NCI-H82 treated with DMSO at 0.1 percent for 48 hours (cell line): Measurements from ENCODE around the gene AMZ2.
"Not testable (repeated sequence)": the region's sequence is repeated elsewhere in the genome, so short reads cannot be mapped to it uniquely, and the experiment has no call there.

Source experiments
- DNase-seq: peaks from one replicate; lab custom pipeline; 2025; ENCODE audit not compliant: unreplicated experiment; lab: John Stamatoyannopoulos, UW

AMZ2 gene

DNA sequence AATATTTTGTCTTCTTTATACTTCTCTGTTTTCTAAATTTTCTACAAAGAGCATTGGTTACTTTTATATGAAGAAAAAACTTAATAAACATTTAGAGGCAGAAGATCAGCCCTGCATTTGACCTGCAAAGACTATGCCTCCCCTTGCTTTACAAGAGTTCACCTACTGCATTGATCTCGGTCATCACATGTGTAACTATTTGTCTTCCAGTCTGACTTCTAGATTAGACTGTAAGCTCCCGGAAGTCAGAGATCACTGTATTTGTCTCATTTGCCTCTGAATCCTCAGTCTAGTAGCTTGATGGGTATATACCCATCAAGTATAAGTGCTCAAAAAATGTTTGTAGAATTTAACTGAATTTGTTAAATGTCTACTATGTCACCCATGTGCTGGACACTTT is 27.7 kb upstream of the AMZ2 start:
- DNase-seq: not testable (repeated sequence)

DNA sequence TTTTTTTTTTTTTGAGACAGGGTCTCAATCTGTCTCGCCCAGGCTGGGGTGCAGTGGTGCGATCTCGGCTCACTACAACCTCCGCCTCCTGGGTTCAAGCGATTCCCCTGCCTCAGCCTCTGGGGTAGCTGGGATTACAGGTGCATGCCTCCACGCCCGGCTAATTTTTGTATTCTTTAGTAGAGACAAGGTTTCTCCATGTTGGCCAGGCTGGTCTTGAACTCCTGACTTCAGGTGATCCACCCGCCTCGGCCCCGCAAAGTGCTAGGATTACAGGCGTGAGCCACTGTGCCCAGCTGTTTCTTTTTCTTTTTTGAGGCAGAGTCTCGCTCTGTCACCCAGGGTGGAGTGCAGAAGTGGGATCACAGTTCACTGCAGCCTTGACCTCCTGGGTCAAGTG is 27.1 kb upstream of the AMZ2 start:
- DNase-seq: not testable (repeated sequence)

DNA sequence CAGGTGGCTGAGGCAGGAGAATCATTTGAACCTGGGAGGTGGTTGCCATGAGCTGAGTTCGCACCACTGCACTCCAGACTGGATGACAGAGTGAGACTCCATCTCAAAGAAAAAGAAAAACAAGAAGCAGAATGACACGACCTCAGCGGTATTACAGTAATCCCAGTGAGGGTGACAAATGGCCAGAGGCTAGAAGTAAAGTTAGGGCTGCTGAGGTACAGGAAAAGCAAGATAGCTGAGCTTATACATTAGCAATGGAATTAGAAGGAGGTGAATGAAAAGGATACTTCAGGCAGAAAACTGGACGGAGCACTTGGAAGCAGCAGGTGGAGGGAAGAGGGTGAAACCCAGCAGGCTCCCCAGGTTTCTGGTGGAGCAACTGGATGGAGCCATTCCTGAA is 26.1 kb upstream of the AMZ2 start:
- DNase-seq: no peak

DNA sequence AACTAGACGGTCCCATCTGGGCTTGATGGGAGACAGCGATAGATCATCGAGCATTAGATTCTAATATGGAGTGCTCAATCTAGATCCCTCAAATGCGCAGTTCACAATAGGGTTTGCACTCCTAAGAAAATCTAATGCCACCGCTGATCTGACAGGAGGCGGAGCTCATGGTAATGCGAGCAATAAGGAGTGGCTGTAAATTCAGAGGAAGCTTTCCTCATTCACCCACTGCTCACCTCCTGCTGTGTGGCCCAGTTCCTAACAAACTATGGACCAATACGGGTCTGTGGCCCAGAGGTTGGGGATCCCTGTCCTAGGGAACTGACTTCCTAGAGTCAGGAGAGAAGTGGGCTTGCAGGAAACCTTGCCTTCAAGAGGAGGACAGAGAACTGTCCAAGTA is 25.2 kb upstream of the AMZ2 start:
- DNase-seq: no peak

DNA sequence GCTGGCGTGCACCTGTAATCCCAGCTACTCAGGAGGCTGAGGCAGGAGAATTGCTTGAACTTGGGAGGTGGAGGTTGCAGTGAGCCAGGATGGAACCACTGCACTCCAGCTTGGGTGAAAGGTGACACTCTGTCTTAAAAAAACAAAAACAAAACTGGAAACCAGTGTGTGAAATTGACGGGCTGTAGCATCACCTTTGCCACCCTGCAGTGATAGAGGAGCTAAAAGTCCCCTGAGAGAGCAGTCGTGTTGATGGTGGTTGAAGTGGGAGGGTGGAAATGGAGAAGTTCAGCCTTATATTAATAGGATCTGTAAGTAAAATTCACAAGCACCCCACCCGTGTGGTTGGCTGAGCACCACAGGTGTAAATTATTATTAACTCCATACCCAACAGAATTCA is 22.8 kb upstream of the AMZ2 start:
- not testable (repeated sequence) for DNase-seq

DNA sequence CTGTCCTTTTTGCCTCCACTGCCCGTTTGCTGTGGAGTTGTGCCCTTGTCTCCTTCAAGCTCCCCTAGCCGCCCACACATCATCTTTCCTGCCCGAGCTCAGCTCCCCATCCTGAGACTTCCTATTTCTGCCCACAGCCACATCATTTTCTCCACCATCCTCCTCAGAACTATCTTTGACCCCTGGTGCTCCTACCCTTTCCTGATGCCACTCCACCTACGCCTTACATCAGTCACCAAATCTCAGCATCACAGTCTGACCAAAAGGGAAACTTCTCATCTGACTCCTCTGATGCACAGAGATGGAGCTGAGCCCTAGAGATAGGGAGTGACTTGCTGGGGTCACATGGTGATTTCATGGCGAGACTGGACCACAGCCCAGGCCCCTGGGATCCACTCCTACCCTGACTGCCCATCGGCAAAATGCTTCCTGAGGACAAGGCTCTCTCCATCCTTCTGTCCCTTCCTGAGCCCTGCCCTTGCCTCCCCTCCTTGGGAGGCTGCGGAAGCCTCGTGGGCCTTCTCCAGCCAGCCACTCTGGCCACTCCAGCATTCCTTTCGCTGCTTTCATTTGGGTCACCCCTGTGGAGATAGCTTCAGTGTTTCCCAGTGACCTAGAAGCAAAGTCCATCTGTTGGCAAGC is 19.7 kb upstream of the AMZ2 start:
- not testable (repeated sequence) for DNase-seq

DNA sequence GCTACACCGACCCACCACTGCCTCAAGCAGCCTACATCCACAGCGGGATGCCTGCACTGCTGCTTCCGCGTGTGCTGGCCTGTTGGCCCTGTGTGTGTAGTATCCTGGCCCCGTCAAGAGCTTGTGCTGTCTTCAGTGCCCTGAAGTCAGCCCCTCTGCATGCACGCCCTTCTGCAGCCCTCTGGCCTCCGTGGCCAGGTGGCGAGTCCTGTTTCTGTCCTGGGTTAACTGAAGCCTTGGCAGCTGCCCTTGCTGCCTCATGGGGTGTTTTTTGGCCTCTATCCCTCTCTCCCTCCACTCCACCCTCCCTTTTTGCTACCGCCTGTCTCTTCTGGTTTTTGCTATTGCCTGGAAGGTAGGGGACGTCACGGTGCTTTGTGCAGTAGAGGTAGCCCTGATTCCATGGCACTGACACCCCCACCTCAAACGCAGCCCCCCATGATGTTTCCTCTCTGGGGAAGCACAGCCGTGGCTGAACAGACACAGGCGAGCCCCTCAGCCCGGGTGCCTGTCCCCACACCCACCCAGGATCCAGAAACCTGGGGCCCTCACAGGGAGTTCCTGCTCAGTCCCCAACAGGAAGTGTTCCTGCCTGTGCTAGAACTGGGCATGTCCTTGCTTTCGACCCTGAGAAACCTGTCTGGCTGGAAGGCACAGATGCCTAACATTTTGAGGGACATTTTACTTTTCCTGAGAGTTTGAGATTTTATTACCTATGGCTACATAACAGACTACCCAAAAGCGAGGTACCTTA is 18.8 kb upstream of the AMZ2 start:
- DNase-seq: no peak

DNA sequence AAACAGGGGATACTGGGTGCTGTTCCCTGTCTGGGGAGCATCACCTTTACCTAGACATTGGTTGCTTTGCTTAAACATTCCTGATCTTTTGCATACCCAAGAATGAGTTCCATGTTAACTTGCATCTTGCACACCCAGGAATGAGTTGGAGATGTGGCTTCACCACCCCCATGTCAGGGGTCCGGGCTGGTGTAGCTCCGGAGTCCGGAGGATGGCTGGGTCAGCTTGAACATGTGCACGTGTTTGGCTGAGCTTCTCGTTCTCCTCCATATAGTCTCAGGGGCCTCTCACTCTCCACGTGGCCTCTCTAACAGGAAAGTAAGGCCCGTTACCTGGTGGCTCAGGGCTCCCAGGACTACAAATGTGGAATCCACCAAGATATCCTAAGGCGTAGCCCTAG is 18.2 kb upstream of the AMZ2 start:
- DNase-seq: no peak

DNA sequence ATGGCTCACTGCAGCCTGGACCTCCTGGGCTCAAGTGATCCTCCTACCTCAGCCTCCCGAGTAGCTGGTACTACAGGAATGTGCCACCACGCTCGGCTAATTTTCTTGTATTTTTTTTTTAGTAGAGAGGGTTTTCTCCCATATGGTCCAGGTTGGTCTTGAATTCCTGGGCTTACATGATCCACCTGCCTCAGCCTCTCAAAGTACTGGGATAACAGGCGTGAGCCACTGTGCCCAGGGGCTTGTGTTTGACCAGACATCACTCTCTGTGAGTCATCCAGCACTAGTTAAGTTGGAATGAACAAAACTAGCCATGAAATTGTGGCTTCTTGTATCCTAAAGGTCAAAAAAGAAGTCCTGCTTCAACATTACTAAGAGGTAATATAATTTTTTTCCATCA is 16.7 kb upstream of the AMZ2 start:
- DNase-seq: not testable (repeated sequence)

DNA sequence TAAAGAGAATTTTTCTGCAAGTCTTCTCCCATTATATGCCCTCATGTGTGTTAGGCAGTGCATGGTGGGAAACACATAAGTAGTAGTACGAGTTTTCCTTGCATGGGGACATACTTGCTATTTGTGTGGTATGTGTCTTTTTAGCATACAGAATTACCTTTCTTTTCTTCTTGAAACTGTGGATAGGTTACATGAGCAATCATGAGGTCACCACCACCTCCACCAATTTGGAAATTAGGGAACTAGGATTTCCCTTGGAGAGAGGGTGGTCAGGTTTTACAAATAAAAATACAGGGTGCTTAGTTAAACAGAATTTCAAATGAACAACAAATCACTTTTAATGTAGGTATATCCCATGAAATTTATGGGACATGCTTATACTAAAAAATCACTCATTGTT is 16.3 kb upstream of the AMZ2 start:
- no peak for DNase-seq

DNA sequence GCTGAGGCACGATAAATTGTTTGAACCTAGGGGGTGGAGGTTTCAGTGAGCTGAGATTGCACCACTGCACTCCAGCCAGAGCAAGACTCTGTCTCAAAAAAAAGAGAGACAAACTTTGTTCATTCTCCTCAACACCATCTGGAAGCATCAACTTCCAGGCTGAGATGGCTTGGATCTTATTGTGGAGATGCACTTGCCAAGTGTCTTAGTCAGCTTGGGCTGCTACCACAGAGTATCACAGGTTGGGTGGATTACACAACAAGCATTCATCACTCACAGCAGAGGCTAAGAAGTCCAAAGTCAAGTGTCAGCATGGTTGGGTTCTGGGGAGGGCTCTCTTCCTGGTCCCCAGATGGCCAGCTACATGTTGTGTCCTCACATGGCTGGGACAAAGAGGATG is 15.1 kb upstream of the AMZ2 start:
- not testable (repeated sequence) for DNase-seq

DNA sequence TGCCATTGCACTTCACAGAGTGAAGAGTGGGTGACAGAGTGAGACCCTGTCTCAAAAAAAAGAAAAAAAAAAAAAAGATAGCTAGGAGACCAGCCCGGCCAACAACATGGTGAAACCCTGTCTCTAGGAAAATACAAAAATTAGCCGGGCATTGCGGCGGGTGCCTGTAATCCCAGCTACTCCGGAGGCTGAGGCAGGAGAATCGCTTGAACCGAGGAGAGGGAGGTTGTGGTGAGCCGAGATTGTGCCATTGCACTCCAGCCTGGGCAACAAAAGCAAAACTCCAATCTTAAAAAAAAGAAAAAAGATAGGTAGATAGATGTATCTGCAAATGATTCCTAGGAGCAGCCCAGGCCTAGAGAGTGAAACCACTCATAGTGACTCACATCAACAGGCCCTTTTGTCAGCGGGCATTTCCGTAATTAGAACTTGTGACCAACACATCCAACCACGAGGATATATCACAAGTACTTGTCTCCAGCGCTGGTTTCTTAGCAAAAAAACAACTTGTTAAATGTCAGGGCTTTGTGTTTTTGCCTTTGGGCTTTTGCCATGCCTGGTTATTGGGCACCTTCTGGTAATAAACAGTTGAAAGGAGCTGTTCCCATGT is 13.0 kb upstream of the AMZ2 start:
- DNase-seq: not testable (repeated sequence)

DNA sequence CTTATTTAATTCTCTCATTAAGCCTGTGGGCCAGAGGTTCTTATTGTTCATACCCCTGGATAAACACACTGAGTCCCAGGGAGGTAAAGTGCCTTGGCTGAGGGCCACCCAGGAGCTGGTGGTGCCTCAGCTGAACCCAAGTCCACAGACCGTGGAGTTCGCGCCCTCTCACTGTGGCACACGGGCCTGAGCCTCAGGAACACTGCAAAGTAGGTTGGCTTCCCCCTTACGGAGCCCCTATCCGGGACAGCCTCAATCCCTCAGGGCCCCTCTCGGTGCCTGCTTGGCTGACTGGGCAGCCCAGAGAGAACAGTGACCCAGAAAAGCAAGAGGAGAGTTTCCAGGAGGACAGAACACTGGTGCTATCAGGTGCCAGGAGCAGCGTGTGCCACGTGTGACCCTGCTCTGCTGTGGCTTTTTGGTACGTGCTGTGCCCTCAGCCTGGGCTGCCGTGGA is 12.5 kb upstream of the AMZ2 start:
- not testable (repeated sequence) for DNase-seq

DNA sequence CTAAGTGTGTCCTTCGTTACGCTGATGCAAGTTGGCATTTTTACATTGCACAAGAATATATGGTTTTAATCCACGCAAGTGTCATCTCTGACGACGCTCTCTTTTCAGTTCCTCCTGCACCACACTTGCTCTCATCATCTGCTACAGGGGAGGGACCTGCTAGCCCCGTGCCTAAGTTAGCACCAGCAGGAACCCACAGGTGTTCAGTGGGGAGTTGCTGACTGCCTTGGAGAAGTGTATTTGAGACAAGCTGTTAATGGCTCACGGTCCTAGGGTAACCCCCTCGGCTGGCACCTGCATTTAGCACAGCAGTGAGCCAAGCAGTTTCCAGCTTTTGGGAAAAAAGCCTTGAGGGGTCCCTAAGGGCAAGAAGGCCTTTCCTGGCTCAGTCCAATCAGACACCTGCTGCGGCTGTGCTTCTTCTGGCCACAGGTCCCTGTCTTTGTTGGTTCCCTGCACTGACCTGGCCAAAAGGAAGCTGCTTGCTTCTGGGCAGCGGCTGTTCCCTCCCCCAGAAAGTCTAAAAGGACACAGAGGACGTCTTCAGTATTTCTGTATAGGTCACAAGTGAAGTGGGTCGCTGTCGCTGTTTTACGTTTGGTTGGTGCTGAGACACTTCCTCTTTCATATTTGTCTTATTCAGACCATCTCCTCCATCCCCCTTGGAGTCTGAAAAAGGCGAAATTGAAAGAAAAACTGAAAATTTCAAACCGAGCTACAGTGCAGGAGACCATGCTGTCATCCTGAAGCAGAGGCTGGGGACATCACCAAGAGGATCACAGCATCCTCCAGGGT is 10.3 kb upstream of the AMZ2 start:
- not testable (repeated sequence) for DNase-seq

DNA sequence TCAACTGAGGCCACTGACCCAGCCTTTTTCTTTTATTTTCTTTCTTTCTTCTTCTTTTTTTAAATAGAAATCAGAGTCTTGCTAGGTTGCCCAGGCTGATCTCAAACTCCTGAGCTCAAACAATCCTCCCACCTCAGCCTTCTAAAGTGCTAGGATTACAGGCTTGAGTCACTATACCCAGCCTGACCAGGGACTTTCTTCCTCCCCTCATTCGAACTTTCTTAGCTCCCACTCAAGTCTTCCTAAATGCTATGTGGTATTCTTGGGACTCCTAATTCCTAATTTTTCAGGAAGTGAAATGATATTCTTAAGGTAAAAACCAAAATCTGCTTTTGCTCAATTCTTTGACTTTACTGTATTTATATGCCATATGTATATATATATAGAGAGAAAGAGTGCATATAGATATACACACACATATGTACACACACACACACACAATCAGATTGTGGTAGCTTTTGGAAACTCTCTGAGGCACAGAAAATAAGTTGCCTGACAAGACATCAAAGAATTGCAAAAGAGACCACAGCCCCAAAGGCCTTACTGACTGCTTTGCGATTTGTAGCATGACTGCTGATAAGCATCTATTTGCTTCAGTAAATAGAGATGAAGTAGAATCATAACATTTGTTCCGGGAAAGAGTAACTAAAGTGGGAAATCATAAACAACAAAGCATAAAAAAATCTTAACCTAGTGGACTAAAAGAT is 9.5 kb upstream of the AMZ2 start:
- DNase-seq: no peak

DNA sequence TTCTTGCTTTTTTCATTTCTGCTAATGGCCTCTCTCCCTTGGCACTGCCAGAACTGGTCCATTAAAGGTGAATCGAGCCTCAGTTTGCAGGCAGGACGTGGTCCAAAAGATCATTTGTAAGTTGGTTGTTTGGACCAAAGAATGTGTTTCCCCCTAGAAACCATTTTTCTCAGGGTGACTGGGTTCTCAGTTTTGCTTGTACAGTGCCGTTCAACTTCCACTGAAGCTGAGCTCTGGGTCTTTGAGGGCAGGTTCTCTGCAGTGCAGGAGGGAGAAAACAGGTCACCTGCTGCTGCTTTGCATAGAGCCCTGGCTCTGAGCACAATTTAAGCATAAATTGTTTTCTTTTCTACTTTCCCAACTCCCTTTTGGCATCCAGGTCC is 9.0 kb upstream of the AMZ2 start:
- no peak for DNase-seq

DNA sequence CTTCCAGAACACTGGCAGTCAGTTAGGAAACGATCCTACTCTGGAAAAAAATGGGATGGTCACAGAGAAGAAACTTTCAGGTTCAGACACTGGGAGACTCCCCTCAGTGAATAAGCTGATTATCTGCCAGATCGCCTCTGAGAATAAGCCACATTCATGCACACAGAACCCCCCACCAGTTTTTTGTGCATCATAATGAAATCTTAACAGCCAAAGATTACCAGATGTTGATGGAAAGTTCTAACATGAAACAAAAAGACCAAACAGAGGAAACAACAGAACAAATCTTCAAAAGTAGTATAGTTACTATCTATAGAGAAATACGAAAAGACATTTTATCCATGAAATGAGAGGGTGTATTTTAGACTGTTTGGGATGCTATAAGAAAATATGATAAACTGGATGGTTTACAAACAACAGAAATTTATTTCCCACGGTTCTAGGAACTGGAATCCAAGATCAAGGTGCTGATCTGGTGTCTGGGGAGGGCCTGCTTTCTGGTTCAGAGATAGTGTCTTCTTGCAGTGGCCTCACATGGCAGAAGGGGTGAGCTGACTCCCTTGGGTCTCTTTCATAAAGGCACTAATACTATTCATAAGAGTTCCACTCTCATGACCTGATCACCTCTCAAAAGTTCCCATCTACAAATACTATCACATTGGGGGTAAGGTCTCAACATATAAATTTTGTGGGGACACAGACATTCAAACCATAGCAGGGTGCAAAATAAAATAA is 8.0 kb upstream of the AMZ2 start:
- DNase-seq: no peak

DNA sequence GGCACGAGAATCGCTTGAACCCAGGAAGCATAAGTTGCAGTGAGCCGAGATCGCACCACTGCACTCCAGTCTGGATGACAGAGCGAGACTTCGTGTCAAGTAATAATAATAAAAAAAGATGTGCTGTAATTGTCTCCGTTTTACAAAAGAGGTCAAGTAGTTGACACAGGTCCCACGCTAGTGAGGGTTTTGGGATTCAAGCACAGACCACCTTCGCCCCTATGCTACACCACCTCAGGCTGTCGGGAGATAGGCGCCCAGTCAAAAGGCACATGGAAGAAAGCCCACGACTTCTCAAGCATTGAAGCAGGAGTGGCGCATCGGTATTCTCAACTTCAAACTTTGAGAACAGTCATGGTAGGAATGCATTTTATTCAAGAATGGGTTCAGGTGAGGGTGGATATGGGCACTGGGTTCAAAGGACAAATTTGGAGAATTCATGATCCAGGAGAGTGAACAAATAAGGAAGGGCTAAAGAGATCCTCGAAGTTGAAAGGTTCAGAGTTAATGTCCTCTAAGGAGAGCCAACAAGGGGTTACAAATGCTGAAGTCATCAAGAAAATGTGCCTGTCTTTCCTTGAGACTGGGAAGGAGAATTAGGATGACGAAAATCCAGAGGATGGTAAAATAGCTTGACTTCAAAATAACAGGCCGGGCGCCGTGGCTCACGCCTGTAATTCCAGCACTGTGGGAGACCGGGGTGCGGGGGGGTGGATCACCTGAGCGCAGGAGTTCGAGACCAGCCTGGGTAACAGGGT is 1.4 kb upstream of the AMZ2 start:
- no peak for DNase-seq

DNA sequence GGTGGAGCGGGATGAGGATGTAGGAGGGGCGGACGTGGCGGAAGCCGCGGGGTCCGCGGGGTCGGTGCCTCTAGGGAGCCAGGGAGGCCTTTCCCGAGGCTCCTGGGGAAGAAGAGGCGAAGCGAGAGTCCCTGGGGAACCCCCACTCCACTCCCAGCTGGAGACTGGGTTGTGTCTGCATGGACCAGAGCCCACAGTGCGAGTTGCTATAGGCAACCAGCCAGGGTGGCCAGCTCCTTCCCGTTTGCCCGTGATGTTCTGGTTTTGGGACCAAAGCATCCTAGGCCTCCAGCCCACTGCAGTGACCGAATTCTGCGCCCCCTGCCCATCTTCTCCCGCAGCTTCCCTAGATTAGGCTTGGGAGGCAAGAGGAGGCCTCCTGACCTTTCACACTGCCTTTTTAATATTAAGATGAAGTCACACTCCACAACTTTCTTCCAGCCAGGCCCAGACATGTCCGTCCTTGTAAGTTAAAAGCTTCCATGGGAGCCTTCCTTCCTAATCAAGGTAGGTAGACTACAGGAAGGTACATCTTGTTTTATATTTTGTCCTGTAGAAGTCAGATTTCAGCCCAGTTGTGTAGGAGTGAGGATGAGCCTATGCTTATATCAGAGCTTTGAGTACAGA is 469 bp downstream of the AMZ2 start:
- DNase-seq: no peak
